HG02970 (cell line): ENCODE measurements around the gene ADGRB3.
"Not testable (repeated sequence)": the region's sequence is repeated elsewhere in the genome, so short reads cannot be mapped to it uniquely, and the experiment has no call there.

Experiments used
- ATAC-seq: cut with Tn5 transposase; IDR thresholded peaks from one replicate; pipeline ENCODE4 v1.9.1; 2021; ENCODE audit warnings: mild to moderate bottlenecking, moderate library complexity, moderate number of reproducible peaks; ENCODE audit not compliant: unreplicated experiment, low FRiP score

ADGRB3 gene

GRCh38 chr6:68774843-68775242 lies 139.8 kb downstream of the ADGRB3 start:
- no peak for ATAC-seq

GRCh38 chr6:68776354-68776753 lies 141.3 kb downstream of the ADGRB3 start:
- no peak for ATAC-seq

- no peak for ATAC-seq
Measured at GRCh38 chr6:68777956-68778355, 142.9 kb downstream of the ADGRB3 start.

- ATAC-seq = no peak
Measured at GRCh38 chr6:68778356-68779020, 143.4 kb downstream of the ADGRB3 start.

GRCh38 chr6:68779366-68779765 lies 144.3 kb downstream of the ADGRB3 start:
- no peak for ATAC-seq

- ATAC-seq = not testable (repeated sequence)
Measured at GRCh38 chr6:68790128-68790527, 155.0 kb downstream of the ADGRB3 start.

- ATAC-seq = not testable (repeated sequence)
Measured at GRCh38 chr6:68814976-68815375, 179.9 kb downstream of the ADGRB3 start.

- no peak for ATAC-seq
Measured at GRCh38 chr6:68826501-68826900, 191.4 kb downstream of the ADGRB3 start.

GRCh38 chr6:68834551-68834950 lies 199.5 kb downstream of the ADGRB3 start:
- ATAC-seq = no peak

GRCh38 chr6:68838571-68838970 lies 203.5 kb downstream of the ADGRB3 start:
- ATAC-seq = no peak

- no peak for ATAC-seq
Measured at GRCh38 chr6:68852791-68853190, 217.7 kb downstream of the ADGRB3 start.

GRCh38 chr6:68859233-68859632 lies 224.2 kb downstream of the ADGRB3 start:
- no peak for ATAC-seq

- no peak for ATAC-seq
Measured at GRCh38 chr6:68868646-68869045, 233.6 kb downstream of the ADGRB3 start.

GRCh38 chr6:68873236-68873635 lies 238.2 kb downstream of the ADGRB3 start:
- ATAC-seq = no peak

- ATAC-seq = no peak
Measured at GRCh38 chr6:68874747-68875146, 239.7 kb downstream of the ADGRB3 start.

- ATAC-seq = no peak
Measured at GRCh38 chr6:68875403-68875802, 240.3 kb downstream of the ADGRB3 start.

- ATAC-seq = no peak
Measured at GRCh38 chr6:68876792-68877493, 241.9 kb downstream of the ADGRB3 start.

- no peak for ATAC-seq
Measured at GRCh38 chr6:68880050-68880813, 245.2 kb downstream of the ADGRB3 start.

GRCh38 chr6:68883325-68883724 lies 248.2 kb downstream of the ADGRB3 start:
- not testable (repeated sequence) for ATAC-seq

- ATAC-seq = no peak
Measured at GRCh38 chr6:68891419-68891818, 256.3 kb downstream of the ADGRB3 start.

GRCh38 chr6:68892452-68892851 lies 257.4 kb downstream of the ADGRB3 start:
- ATAC-seq = no peak
